HG02610 (cell line): ENCODE data around the gene PAN3.

ENCODE experiments used
- ATAC-seq: cut with Tn5 transposase; IDR thresholded peaks from one replicate; pipeline ENCODE4 v1.9.1; 2021; ENCODE audit warnings: mild to moderate bottlenecking, moderate library complexity; ENCODE audit not compliant: unreplicated experiment

Gene PAN3

DNA sequence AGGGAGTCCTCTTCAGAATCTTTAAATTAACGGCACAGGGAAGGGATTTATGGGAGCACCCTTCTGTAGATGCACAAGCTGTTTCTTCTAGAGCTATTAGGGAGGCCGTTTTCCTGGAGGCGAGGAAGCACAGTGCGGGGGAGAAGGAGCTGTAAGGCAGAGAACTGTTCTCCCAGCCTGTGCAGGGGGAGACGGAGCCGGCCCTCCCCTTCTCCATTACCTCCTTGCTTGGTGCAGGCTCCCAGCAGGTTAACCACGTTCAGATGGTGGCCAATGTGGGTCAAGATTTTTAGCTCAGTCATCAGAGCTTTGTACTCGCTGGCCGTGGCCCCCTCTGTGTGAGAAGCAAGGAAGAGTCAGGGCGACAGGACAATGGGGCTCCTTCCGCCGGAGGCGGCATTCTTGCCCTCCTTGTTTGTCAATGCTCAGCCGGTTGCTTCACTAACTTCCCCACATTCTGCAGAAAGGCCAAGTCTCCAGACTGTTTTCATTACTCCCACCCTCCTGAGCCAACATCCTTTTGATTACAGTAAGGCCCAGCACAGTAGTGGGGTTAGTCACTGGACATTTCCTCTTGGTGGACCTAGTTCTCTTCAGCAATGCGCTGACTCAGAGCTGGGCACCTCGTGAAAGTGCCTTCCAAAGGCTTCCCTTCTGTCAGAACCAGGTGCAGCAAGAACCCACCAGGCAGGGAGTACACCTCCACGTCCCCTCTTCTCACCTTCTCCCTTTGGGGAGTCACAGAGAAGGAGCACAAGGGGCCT, 191.2 kb downstream of the PAN3 start:
- ATAC-seq: no peak

DNA sequence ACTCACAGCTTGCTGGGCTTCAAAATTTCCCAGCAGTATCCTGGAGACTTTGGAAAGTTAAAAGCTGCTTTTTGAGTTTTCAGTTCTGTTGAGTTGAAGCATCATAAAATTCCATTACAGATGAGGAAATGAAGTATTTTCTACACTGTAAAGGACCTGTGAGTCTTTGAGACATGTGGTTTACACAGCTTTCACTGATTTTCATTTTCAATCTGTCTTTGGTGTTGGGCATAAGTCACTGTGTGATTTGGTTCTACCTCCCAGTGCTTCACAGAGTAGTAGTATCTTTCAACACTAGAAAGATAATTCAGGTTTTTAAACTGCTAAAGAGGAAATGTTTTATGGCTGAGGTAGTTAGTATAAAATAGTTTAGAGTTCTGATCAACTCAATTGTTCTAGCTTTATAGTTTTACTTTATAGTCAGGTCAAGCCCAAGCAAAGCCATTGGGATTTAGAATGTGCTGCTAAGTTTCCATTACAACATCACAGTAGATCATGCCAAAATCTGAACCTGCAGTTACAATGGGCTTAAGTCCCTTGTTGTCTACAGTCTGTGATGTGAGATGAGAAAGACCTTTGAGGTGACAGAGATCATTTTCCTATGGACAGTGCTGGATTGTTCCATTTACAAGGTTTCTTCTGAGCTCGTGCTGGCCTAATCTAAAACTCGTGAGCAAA, 195.0 kb downstream of the PAN3 start:
- ATAC-seq: no peak

DNA sequence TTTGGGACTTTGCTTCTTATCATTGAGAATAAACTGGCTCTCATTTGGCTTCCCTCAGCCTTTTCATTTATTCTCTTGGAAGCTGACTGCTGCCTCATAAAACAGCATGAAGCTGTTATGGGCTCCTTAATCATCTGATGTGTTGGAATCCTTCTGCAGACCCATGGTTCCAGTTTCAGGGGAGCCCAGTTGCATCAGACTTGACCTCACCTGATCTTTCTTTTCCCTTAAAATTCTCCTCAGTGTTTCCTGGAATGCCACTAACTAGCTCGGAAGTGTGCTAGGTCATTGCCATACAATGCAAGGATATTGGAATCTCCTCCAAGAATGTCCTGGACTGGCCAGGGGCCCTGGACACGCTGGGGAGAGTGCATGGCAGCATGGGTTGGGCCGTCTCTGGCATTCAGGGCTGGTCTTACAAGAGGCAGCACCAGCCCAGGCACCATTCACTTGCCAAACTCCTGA, 197.9 kb downstream of the PAN3 start:
- ATAC-seq: no peak

DNA sequence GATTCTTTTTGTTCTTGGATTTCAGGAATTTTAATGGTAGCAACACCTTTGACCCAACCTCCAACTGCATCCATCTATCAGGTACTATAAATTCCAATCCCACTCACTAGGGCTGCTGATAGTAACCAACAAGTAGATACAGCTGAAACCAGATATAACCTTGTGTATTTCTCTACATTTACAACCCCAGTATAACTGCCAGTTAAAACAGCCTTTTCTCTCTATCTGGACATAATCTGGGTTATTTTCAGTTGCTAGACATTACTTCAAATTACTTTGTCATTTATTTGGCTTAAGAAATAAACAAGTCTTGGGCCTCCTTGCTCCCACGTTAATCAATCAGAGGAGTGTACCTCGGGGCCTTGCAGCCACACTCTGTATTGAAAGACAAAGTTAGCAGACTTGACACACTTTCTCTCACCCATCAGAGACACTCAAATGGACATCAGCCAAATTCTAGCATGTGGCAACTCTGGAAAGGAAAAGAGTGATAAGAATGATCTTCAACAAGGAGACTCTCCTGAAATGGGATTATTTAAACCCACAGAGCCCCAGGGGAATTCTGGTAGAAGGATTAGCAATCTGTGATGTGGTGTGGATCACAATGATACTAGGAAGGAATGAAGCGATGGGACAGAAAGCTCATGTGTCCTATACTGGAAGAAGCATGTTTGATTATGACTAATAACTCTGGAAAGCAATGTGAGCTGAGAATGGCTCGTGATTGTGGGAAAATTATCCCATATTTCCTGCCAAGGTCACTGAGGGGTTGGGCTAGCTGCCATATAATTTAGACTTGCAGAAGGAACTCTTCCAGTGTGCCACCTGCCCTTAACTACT, 199.0 kb downstream of the PAN3 start:
- no peak for ATAC-seq

DNA sequence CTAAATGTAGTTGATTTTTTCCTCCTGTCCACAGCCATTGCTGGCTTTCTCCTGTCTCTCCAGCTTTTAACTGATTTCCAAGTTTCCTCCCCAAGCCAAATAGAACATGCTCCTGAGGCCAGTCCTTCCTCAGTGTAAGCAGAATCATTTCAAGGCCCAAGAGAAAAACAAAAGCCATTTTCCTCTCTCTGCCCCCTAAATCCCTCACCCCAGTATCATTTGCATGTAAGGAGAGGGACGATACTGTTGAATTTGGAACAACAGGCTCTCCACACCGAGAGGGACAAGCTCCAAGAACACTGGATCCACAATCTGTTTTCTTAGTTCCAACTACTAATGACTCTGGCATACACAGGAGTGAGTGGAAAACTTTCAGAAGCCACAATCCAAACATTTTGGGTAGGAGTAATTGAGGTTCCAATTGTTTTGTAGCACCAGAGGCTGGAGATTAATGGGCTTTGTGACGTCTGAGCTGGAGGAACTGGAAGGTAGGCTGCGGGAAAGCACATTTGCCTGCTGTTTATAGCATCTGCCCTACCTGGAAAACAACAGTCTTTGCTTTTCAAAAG, 199.7 kb downstream of the PAN3 start:
- no peak for ATAC-seq

DNA sequence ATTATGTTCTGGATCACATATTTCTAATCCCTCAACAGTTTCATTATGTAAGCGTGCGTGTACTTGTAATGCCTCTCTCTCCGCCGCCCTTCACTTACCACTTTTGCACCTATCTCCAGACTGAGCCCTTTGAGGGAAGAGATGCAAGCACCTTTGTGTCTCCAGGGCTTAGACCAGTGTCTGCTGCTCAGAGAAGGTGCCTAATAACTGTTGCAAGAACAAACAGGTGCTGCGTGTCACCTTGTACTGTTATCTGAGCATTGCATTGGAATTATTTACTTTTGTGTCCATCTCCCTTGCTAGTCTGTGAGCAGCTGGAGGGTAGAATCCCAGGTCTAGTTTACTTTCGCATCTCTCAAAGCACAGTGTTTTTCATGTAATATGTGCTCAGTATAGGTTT, 200.4 kb downstream of the PAN3 start:
- ATAC-seq: no peak

DNA sequence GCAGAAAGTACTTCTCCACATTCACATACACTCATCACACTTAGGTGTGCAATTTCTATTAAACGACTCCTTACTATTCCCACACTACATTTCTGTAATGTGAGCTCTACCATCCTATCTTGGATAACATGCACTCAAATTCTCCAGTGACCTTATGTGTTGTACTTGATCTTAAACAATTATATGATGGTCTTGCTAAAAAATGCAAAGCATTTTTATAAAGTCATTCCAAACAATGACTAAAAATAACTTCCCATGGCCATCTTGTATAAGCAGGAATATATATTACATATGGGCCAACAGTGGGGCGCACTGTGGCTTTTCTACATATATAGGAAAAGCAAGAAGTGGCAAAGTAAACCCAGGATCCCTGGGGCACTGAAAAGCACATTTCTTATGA, 201.1 kb downstream of the PAN3 start:
- no peak for ATAC-seq

DNA sequence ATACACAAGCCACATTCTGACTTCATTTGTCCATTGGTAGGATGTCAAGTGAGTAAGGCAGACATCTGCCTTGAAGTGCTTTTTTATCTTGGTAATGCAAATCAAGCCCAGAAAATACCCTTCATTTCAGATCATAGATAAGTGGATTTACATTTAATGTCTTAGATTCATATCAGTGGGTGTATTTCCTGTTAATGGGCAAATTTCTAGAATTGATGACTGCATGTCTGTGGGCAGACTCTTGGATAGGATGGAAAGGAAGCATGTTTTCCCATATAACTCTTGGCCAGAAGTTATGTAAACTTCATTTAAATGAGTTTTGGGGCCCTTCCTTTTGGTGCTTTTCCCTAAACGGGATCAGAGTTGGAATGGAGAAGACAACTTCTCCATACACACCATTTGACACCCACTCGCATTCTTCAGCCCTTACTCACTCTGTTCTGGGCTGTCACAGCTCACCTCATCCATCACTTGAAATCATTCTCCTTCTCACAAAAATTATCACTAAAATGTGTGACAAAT, 202.0 kb downstream of the PAN3 start:
- no peak for ATAC-seq

DNA sequence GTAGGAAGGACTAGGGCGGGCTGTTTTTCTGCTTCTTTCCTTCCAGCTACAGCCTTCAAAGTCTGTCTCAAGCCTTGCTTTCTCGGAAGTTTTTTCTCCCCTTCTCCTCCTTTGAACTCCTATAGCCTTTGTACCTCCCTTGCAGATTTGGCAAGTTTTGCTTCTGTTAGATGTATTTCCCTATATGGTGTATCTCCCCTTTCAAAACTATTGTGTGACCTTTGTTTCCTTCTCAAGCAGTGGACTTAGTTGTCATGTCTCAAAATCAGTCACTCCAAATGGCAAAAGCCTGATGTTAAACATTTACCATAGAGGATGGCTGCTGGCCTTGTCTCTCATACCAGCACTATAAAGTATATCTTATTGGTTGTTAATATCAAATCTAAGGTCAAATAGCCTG, 203.9 kb downstream of the PAN3 start:
- ATAC-seq: no peak

DNA sequence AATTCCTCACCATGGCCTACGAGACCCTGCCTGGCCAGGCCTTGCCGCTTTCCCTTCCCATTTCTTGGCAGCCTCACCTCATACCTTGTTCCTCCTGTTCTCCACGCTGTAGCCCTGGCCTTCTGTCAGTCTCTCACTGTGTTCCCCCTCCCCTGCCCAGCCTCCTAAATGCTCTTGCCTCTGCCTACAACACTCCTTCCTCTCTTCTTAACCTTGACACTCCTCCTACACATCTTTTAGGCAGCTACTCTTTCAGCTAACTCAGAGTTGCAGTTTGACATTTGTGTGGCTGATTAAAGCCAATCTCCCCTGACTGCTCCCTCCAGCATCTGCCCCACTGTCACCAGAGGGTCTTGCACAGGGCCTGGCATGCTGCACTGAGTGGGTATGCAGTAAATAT, 205.8 kb downstream of the PAN3 start:
- no peak for ATAC-seq
